Upper lobe of right lung (tissue), 1 donor: ENCODE results near the gene SLC29A3. TPM values are rescaled to one million over a fixed set of nuclear protein-coding genes. Genes with fewer than 3 reads are reported as not detected.

Experiments used
- ATAC-seq: fragments of 200-7000 bp; cut with Tn5 transposase; one replicate; pipeline ENCODE4 v1.9.1; 2020; ENCODE audit warnings: mild to moderate bottlenecking, moderate library complexity
- DNase-seq: peaks from one replicate; pipeline ENCODE4 v3.0.0-alpha.2; 2020
- H3K27ac ChIP-seq: fragments of 200-600 bp; one replicate; pipeline ENCODE4 v1.8.0; 2022
- H3K27me3 ChIP-seq: fragments of 200-600 bp; one replicate; pipeline ENCODE4 v1.8.0; 2022; ENCODE audit warnings: mild to moderate bottlenecking
- H3K36me3 ChIP-seq: fragments of 200-600 bp; one replicate; pipeline ENCODE4 v1.8.0; 2022
- H3K4me1 ChIP-seq: fragments of 200-600 bp; one replicate; pipeline ENCODE4 v1.8.0; 2022
- H3K4me3 ChIP-seq: fragments of 200-600 bp; one replicate; pipeline ENCODE4 v1.8.0; 2022; ENCODE audit warnings: mild to moderate bottlenecking
- H3K9me3 ChIP-seq: fragments of 200-600 bp; one replicate; pipeline ENCODE4 v1.8.0; 2022
- intact Hi-C: fragments of 100-400 bp; cut with DNase I; formaldehyde crosslinking; loops from one replicate; pipeline ENCODE4 v1.11.0; 2022
- total RNA-seq: library from RNA; stranded (reverse); fragmentation: NEBNext Ultra II Directional; extraction: Animal tissue kit (Norgen Biotek cat#: 25700); gene quantifications from one replicate; pipeline ENCODE4 v1.2.1, GENCODE V29; 2021
- TF ChIP-seq, protein P1 (sequence below): fragments of 200-600 bp; IDR thresholded peaks from one replicate; pipeline ENCODE4 v1.8.0; 2022; ENCODE audit warnings: antibody characterized with exemption
- donor health status: DM: no; HTN: yes; CAD: no; lungs with severe emphysema.

SLC29A3 gene
- total RNA-seq, 1 donor from 2014 or later = 14.8 TPM

GRCh38 chr10:71388583-71389310, 69.7 kb downstream of the SLC29A3 start:
- no peak for DNase-seq
- Histone ChIP-seq H3K4me3 (no peak overlapping the region), H3K27ac (no peak overlapping the region), H3K27me3 (no peaks in the 10 kb centered on the region), H3K9me3 (no peaks in the 10 kb centered on the region), H3K36me3 (no peaks in the 10 kb centered on the region), H3K4me1 (no peaks in the 10 kb centered on the region)
- TF ChIP-seq, protein P1, sequence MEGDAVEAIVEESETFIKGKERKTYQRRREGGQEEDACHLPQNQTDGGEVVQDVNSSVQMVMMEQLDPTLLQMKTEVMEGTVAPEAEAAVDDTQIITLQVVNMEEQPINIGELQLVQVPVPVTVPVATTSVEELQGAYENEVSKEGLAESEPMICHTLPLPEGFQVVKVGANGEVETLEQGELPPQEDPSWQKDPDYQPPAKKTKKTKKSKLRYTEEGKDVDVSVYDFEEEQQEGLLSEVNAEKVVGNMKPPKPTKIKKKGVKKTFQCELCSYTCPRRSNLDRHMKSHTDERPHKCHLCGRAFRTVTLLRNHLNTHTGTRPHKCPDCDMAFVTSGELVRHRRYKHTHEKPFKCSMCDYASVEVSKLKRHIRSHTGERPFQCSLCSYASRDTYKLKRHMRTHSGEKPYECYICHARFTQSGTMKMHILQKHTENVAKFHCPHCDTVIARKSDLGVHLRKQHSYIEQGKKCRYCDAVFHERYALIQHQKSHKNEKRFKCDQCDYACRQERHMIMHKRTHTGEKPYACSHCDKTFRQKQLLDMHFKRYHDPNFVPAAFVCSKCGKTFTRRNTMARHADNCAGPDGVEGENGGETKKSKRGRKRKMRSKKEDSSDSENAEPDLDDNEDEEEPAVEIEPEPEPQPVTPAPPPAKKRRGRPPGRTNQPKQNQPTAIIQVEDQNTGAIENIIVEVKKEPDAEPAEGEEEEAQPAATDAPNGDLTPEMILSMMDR = no peak
- no peak for ATAC-seq
- intact Hi-C loops = loop anchor here (10.0 kb wide), 2 partner anchors 176 to 426 kb away; no protein-coding TSS in a partner anchor

DNA sequence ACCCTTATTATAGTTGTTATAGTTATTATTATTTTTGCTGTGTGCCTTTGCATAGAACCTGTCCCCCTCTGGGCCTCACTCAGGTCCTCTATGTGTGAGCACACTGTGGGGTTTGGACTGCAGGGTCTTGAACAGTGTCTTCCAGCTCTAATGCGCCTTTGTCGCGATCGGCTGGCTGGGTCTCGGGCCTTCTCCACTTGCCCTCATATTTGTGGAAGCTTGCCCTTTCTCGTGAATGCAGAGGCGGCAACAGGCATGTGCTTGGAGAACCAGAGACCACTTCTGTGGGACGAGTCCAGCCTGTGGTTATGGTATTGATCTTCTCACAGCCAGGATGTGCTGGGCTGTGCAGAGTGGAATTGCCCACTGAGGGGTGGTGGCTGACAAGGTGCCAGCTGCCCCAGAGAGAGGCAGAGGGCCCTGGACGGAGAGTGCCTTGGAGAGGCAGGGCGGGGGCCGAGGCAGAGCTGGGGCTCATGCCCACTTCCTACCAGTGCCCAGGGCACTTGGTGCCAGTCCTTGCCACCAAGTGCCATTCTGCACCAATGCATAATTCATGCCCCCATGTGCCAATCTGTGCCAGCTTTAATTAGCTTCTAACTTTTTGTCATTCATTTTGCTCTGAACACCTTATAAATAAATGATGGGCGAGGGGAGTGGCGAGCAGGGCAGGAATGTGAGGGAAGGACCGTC, 70.9 kb downstream of the SLC29A3 start:
- TF ChIP-seq, protein P1 = no peak
- ATAC-seq (no peak), DNase-seq (no peak)
- intact Hi-C loops = loop anchor here (10.0 kb wide), 3 partner anchors 175 to 425 kb away; no protein-coding TSS in a partner anchor
- Histone ChIP-seq H3K9me3 (no peaks in the 10 kb centered on the region), H3K27me3 (no peaks in the 10 kb centered on the region), H3K4me1 (no peaks in the 10 kb centered on the region), H3K27ac (no peak overlapping the region), H3K4me3 (no peak overlapping the region), H3K36me3 (no peaks in the 10 kb centered on the region)

GRCh38 chr10:71390461-71390835, 71.4 kb downstream of the SLC29A3 start:
- TF ChIP-seq, protein P1 = no peak
- no peak for DNase-seq
- Histone ChIP-seq H3K9me3 (no peaks in the 10 kb centered on the region), H3K4me3 (no peak overlapping the region), H3K4me1 (no peaks in the 10 kb centered on the region), H3K27ac (no peak overlapping the region), H3K36me3 (no peaks in the 10 kb centered on the region), H3K27me3 (peaks cover under 1% of the 10 kb centered on the region)
- no peak for ATAC-seq
- intact Hi-C loops = loop anchor here (10.0 kb wide), 1 partner anchor 314 kb away; no protein-coding TSS in a partner anchor

GRCh38 chr10:71390921-71391690, 72.0 kb downstream of the SLC29A3 start:
- no peak for ATAC-seq
- H3K36me3 ChIP-seq = no peaks in the 10 kb centered on the region
- TF ChIP-seq, protein P1 = no peak
- H3K27me3 ChIP-seq = peaks cover 7% of the 10 kb centered on the region
- DNase-seq = peak; percentile 12
- H3K9me3 ChIP-seq = no peaks in the 10 kb centered on the region
- intact Hi-C loops = loop anchor here (10.0 kb wide), 1 partner anchor 314 kb away; no protein-coding TSS in a partner anchor
- no peak overlapping the region for H3K27ac ChIP-seq
- no peak overlapping the region for H3K4me3 ChIP-seq
- H3K4me1 ChIP-seq = no peaks in the 10 kb centered on the region

GRCh38 chr10:71391701-71392100, 72.6 kb downstream of the SLC29A3 start:
- Histone ChIP-seq H3K4me3 (no peak overlapping the region), H3K9me3 (no peaks in the 10 kb centered on the region), H3K27ac (no peak overlapping the region), H3K4me1 (no peaks in the 10 kb centered on the region), H3K27me3 (peaks cover 10% of the 10 kb centered on the region), H3K36me3 (no peaks in the 10 kb centered on the region)
- TF ChIP-seq, protein P1 = no peak
- no peak for DNase-seq
- no peak for ATAC-seq
- intact Hi-C loops = loop anchor here (10.0 kb wide), 1 partner anchor 313 kb away; no protein-coding TSS in a partner anchor
